WTC11 (cell line): Measurements from ENCODE around the gene VCP.

Experiments used
- CTCF ChIP-seq: fragments of 200-600 bp; IDR thresholded peaks from 2 replicates; pipeline ENCODE4 v1.8.0; 2022; ENCODE audit warnings: antibody characterized with exemption
- E2F1 ChIP-seq: sonication (generic); formaldehyde crosslinking; IDR thresholded peaks from 2 replicates; pipeline ENCODE4 v1.8.0; 2022; ENCODE audit warnings: mild to moderate bottlenecking, missing genetic modification reagents
- KAT7 ChIP-seq: sonication (generic); formaldehyde crosslinking; IDR thresholded peaks from 2 replicates; pipeline ENCODE4 v1.8.1; 2023; ENCODE audit warnings: missing genetic modification reagents, mild to moderate bottlenecking, borderline replicate concordance
- MYBL2 ChIP-seq: sonication (generic); formaldehyde crosslinking; IDR thresholded peaks from 2 replicates; pipeline ENCODE4 v1.8.1; 2023; ENCODE audit warnings: mild to moderate bottlenecking, moderate library complexity, missing genetic modification reagents
- NFYB ChIP-seq: sonication (generic); formaldehyde crosslinking; conservative IDR thresholded peaks from 2 replicates; pipeline ENCODE4 v1.8.0; 2022; ENCODE audit warnings: low read depth, missing genetic modification reagents
- SP1 ChIP-seq: sonication (generic); formaldehyde crosslinking; conservative IDR thresholded peaks from 2 replicates; pipeline ENCODE4 v1.8.1; 2022; ENCODE audit warnings: missing genetic modification reagents
- TEAD4 ChIP-seq: sonication (generic); formaldehyde crosslinking; IDR thresholded peaks from 2 replicates; pipeline ENCODE4 v1.8.0; 2022; ENCODE audit warnings: mild to moderate bottlenecking, missing genetic modification reagents
- USF2 ChIP-seq: sonication (generic); formaldehyde crosslinking; IDR thresholded peaks from 2 replicates; pipeline ENCODE4 v1.8.1; 2023; ENCODE audit warnings: mild to moderate bottlenecking, missing genetic modification reagents, moderate library complexity
- ZNF263 ChIP-seq: sonication (generic); formaldehyde crosslinking; IDR thresholded peaks from 2 replicates; pipeline ENCODE4 v1.8.1; 2022; ENCODE audit warnings: low read depth, mild to moderate bottlenecking, moderate library complexity, missing genetic modification reagents
- ZNF396 ChIP-seq: fragments of 250-450 bp; sonication (Bioruptor Pico); IDR thresholded peaks from 2 replicates; pipeline ENCODE4 v1.8.0; 2021; ENCODE audit warnings: mild to moderate bottlenecking, moderate library complexity, borderline replicate concordance

DNA sequence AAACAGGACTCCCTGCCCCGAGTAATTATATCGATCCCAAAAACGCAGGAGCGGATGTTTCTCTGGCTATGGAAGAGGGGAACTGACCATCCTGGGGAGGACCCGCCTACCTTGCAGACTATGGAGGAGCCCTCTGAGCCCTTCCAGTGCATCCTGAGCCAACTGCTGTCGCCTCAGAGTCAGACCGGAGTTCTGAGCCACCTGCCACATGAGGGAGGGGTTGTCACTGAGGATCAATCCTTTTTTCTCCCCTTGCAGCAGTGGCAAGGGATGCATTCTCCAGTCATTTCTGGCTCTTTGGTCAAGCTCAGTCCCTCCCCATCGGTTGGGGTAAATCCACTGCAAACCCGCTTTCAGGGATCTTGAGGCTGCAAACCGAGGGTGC is 6.6 kb upstream of the VCP start:
- TF ChIP-seq NFYB (CRISPR knock-in tag) (no peak), CTCF (no peak), E2F1 (no peak), ZNF263 (no peak), MYBL2 (CRISPR knock-in tag) (no peak), USF2 (CRISPR knock-in tag) (no peak), TEAD4 (no peak), SP1 (CRISPR knock-in tag) (no peak), KAT7 (CRISPR knock-in tag) (no peak), ZNF396 (CRISPR knock-in tag) (no peak)
